NCI-H1436 treated with DMSO at 0.1 percent for 48 hours (cell line): ENCODE results near the gene SLC15A4.

Experiments used
- DNase-seq: peaks from one replicate; lab custom pipeline; 2025; lab: John Stamatoyannopoulos, UW

The SLC15A4 gene

GRCh38 chr12:128754275-128754674, 69.5 kb downstream of the SLC15A4 start:
- DNase-seq = no peak

- no peak for DNase-seq
These were observed 70.3 kb downstream of the SLC15A4 start for GRCh38 chr12:128753438-128753837.

- DNase-seq = no peak
These were observed 71.4 kb downstream of the SLC15A4 start for GRCh38 chr12:128752386-128752785.

GRCh38 chr12:128747441-128747840, 76.3 kb downstream of the SLC15A4 start:
- DNase-seq = no peak

- no peak for DNase-seq
These were observed 77.7 kb downstream of the SLC15A4 start for GRCh38 chr12:128745772-128746689.

- DNase-seq = no peak
These were observed 79.8 kb downstream of the SLC15A4 start for GRCh38 chr12:128743916-128744315.
